Effector memory CD8-positive, alpha-beta T cell (primary cell): ENCODE results near the gene PAXX.

ENCODE experiments used
- ATAC-seq: fragments of 150-1000 bp; cut with Tn5 transposase; replicated peaks from 2 replicates; pipeline ENCODE4 v1.10.0; 2021; ENCODE audit warnings: mild to moderate bottlenecking, moderate library complexity
- DNase-seq, 3 experiments: peaks; one replicate each; pipeline ENCODE4 v3.0.0; 2021
- H3K27ac Mint-ChIP-seq, 2 donors: one replicate each; pipeline ENCODE4 v1.8.0; 2022; ENCODE audit warnings: mild to moderate bottlenecking in 2 of 2, mixed read lengths in 2 of 2, moderate library complexity in 2 of 2
- H3K27me3 Mint-ChIP-seq, 2 donors: one replicate each; pipeline ENCODE4 v1.8.0; 2022; ENCODE audit warnings: mixed read lengths in 2 of 2
- H3K36me3 Mint-ChIP-seq: one replicate; pipeline ENCODE4 v1.8.0; 2022; ENCODE audit warnings: mild to moderate bottlenecking, moderate library complexity, mixed read lengths; ENCODE audit not compliant: insufficient read depth
- H3K4me1 Mint-ChIP-seq, 2 donors: one replicate each; pipeline ENCODE4 v1.8.0; 2022; ENCODE audit warnings: low read depth in 2 of 2, mixed read lengths in 2 of 2
- H3K4me3 Mint-ChIP-seq, 2 donors: one replicate each; pipeline ENCODE4 v1.8.0; 2022; ENCODE audit warnings: mild to moderate bottlenecking in 2 of 2, mixed read lengths in 2 of 2, moderate library complexity in 2 of 2
- H3K9me3 Mint-ChIP-seq, 2 donors: one replicate each; pipeline ENCODE4 v1.8.0; 2022; ENCODE audit warnings: mixed read lengths in 2 of 2

The PAXX gene

DNA sequence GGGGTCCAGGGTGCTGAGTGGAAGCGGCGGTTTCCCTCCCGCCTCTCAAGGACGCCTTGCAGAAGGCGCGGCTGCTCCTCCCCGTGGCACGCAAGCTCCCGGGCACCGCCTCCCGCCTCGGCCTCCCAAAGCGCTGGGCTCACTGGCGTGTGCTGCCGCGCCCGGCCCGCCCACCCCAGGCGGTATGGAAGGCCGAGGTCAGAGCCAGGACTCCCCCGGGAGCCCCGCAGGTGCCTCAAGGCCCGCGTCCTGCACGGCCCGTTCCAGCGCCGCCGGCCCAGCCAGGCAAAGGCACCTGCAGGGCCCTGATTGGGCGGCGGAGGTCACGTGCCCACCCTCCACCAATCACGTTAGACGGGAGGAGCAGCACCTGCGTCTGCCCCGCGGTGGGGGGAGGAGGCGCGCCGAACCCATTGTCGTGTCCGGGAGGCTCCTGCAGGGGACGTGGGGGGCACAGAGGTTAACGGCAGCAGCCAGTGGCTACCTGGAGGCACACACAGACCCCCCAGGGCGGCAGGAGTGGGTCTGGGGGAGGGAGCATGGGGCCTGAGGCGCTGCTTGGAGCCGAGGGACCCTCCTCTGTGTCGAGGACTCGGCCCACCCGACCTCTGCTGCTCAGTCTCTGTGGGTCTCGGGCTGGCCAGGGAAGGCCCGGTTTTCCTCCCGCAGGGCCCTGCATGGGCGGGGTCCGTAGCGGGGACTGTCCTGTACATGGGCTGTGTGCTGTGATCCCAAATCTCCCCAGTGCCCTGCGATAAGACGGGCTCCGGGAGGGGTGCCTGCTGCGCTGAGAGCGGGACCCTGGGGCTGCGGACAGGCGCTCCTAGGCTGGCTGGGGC lies 42.2 kb upstream of the PAXX start:
- Mint-ChIP-seq H3K9me3 (no peaks in the 10 kb centered on the region), H3K27ac (peak overlapping the region; percentile 82), H3K4me1 (peaks cover 14 to 19% of the 10 kb centered on the region in 2 donors), H3K27me3 (no peaks in the 10 kb centered on the region), H3K4me3 (peak overlapping the region; percentile 83 to 85), H3K36me3 (peaks cover 6% of the 10 kb centered on the region)
- ATAC-seq (peak; percentile 96), DNase-seq (peak; percentile 95 to 97 (median 96))

DNA sequence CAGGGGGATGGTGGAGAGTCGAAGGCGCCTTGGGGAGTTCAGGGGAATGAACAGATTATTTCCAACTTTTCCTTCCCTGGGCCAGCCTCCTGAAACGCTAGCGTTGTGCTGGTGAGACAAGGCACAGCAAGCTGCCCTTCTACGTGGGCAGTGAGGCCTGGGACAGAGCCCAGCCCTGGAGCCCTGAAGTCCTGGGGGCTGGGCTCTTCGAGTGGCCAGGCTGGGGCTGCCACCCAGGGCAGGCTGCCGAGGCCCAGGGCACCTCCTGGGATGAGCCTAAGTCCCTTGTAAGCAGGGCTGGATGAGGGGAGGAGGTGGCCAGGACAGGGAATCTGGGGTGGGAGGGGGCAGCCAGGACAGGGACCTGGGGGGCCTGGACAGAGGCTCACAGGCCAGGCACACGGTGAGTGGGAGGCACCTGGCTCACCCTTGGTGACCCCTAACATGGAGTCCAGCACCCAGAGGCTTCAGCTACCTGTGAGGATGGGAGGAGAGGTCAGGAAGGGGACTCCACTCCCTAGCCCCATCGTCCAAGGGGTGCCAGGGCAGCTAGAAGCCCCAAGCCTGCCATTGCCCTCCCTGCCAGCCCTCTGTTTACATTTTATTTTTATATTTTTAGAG lies 41.5 kb upstream of the PAXX start:
- Mint-ChIP-seq H3K27ac (peak overlapping the region; percentile 82), H3K36me3 (peaks cover 5% of the 10 kb centered on the region), H3K9me3 (no peaks in the 10 kb centered on the region), H3K27me3 (no peaks in the 10 kb centered on the region), H3K4me1 (peaks cover 17 to 19% of the 10 kb centered on the region in 2 donors), H3K4me3 (peak overlapping the region; percentile 83 to 85)
- DNase-seq (no peak), ATAC-seq (no peak)

DNA sequence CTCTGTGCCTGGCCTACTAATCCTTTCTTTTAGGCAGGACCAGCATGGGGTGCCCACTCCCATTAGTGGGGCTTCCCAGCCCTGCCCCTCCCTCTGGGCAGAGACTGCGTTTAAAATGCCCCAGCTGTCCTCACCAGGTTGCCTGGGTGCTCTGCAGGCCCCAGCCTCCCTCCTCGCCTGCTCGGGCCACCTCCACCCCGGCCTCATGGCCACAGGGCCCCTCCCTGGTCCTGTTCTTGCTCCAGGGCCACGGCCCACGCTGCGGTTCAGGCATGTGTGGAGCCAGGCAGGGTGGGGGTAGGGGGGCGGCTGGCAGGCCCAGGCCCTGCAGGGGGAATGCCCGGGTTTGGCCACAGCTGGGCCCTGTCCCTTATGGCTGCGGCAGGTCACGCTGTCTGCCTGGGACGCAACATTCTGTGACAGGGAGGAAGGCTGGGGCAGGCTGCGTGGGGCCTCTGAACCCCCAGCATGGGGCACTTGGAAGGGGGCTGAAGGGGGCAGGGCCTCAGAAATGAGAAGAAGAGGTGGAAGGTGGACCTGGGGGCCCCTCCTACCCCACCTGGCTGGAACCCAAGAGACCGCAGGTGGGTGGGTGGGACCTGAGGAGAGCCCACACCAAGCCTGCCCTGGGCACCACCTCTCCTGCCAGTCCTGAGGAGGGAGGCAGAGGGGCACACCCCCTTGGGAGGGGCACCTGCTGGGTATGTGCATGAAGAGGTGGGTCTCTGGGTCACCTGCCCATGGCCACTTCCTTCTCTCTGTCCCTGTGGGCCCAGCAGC lies 40.5 kb upstream of the PAXX start, which contains the start of gene LCN12:
LCN12 (plus strand) TSS at position 733 of the 780 bp plus-strand sequence. CDS start 55 bp downstream, outside the sequence.
- Mint-ChIP-seq H3K4me3 (no peak within 1 kb of the TSS), H3K27ac (peak within 1 kb of the TSS in 1 of 2 donors; percentile 82), H3K4me1 (peaks cover 22 to 27% of the 10 kb centered on the region in 2 donors), H3K36me3 (peaks cover 5% of the 10 kb centered on the region), H3K9me3 (peaks cover 3 to 5% of the 10 kb centered on the region in 2 donors), H3K27me3 (no peaks in the 10 kb centered on the region)
- ATAC-seq (no peak), DNase-seq (no peak)

DNA sequence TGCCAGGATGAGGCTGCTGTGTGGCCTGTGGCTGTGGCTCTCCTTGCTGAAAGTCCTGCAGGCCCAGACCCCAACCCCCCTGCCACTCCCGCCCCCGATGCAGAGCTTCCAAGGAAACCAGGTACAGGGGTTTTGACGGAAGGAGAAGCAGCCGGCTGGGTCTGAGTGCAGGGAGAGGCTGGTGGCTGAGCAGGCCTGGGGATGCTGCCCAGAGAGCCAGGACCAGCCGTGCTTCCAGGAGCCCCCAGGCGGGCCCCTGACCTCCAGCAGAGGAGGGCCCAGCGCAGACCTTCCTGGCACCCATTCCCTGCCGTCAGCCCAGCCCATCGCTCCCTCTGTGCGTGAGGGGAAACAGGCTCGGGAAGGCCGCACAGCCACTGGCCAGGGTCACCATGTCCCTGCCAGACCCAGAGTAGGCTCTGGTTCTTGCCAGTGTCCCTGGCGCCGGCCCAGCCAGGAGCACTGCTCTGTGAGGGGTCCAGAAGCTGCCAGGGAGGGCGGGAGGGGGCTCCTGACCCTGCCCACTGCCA lies 39.8 kb upstream of the PAXX start:
- peaks cover 5% of the 10 kb centered on the region for H3K36me3 Mint-ChIP-seq
- H3K9me3 Mint-ChIP-seq, result peaks cover 4 to 8% of the 10 kb centered on the region in 2 donors
- H3K27ac Mint-ChIP-seq, result no peak overlapping the region
- H3K4me1 Mint-ChIP-seq, result peaks cover 20 to 24% of the 10 kb centered on the region in 2 donors
- H3K4me3 Mint-ChIP-seq, result no peak overlapping the region
- DNase-seq (no peak), ATAC-seq (no peak)
- H3K27me3 Mint-ChIP-seq, result no peaks in the 10 kb centered on the region

DNA sequence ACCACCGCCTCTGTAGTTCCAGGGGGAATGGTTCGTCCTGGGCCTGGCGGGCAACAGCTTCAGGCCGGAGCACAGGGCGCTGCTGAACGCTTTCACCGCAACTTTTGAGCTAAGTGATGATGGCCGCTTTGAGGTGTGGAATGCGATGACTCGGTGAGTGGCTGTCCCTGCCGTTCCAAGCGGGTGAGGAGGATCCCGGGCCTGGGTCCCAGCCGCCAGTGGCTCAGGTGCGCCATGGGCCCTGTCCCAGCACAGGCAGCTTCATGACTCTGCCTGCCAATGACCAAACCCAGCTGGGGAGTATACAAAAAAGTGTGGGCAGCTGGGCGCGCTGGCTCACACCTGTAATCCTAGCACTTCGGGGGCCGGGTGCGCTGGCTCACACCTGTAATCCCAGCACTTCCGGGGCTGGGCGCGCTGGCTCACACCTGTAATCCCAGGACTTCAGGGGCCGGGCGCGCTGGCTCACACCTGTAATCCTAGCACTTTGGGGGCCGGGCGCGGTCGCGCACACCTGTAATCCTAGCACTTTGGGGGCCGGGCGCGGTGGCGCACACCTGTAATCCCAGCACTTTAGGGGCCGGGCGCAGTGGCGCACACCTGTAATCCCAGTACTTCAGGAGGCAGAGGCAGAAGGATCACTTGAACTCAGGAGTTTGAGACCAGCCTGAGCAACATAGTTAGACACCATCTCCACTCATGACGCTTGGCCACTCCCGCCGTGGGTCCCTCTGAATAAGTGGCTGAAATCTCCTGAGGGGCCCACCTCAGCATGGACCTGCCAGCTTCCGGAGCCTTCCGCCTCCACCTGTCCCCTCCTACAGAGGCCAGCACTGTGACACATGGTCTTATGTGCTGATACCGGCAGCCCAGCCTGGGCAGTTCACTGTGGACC lies 39.1 kb upstream of the PAXX start:
- Mint-ChIP-seq H3K9me3 (peaks cover 4 to 8% of the 10 kb centered on the region in 2 donors), H3K27me3 (no peaks in the 10 kb centered on the region), H3K4me3 (no peak overlapping the region), H3K36me3 (peaks cover 5% of the 10 kb centered on the region), H3K27ac (no peak overlapping the region), H3K4me1 (peaks cover 26% of the 10 kb centered on the region in 2 donors)
- DNase-seq (no peak), ATAC-seq (no peak)

DNA sequence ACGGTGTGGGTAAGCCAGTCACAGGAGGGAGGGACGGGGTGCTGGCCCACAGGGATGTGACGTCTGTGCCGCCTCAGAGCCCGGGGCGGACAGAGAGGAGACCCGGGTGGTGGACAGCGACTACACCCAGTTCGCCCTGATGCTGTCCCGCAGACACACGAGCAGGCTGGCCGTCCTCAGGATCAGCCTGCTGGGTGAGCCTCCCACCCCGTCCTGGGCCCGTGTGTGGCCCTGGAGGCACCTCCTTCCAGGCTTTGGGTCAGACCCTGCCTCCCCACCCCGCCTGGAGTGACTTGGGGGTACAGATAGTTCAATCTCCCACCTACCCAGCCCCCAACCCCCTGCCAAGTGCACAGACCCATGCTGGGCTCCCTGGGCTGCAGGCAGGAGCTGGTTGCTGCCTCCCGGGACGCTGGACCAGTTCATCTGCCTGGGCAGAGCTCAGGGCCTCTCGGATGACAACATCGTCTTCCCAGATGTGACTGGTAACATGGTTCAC lies 38.4 kb upstream of the PAXX start:
- H3K27me3 Mint-ChIP-seq, result no peaks in the 10 kb centered on the region
- DNase-seq (no peak), ATAC-seq (no peak)
- H3K4me1 Mint-ChIP-seq, result peaks cover 23 to 30% of the 10 kb centered on the region in 2 donors
- H3K9me3 Mint-ChIP-seq, result peaks cover 4 to 8% of the 10 kb centered on the region in 2 donors
- H3K27ac Mint-ChIP-seq, result no peak overlapping the region
- no peaks in the 10 kb centered on the region for H3K36me3 Mint-ChIP-seq
- no peak overlapping the region for H3K4me3 Mint-ChIP-seq

DNA sequence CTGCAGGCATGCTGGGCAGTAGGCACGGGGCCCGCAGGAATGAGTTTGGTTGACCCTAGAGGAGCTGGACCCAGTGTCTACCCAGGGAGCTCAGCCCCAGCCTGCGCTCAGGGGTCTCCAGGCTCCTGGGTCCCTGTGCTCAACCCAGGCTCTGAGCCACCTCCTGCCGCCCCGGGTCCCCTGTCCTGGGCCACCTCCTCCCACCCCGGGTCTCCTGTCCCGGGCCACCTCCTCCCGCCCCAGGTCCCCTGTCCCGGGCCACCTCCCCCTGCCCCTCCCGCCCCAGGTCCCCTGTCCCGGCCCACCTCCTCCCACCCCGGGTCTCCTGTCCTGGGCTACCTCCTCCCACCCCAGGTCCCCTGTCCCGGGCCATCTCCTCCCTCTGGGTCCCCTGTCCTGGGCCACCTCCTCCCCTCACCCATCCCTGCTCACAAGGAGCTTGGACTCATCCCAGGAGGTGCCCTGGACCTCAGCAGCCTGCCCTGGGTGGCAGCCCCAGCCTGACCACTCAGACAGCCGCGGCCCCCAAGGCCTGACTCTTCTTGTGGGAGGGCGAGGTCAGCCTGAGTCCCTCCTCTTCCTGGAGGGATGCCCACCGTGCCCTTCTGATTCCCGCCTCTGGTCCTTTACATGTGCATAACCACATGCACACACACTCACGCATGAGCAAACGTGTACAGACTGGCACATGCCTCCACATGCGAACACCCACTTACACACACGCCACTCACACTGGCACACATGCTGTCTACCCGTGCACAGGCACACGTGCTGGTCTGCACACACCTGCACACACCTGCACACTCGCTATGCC lies 37.7 kb upstream of the PAXX start:
- ATAC-seq (no peak), DNase-seq (no peak)
- Mint-ChIP-seq H3K4me1 (peaks cover 26 to 35% of the 10 kb centered on the region in 2 donors), H3K9me3 (peaks cover 4 to 8% of the 10 kb centered on the region in 2 donors), H3K4me3 (no peak overlapping the region), H3K27me3 (no peaks in the 10 kb centered on the region), H3K36me3 (no peaks in the 10 kb centered on the region), H3K27ac (no peak overlapping the region)

DNA sequence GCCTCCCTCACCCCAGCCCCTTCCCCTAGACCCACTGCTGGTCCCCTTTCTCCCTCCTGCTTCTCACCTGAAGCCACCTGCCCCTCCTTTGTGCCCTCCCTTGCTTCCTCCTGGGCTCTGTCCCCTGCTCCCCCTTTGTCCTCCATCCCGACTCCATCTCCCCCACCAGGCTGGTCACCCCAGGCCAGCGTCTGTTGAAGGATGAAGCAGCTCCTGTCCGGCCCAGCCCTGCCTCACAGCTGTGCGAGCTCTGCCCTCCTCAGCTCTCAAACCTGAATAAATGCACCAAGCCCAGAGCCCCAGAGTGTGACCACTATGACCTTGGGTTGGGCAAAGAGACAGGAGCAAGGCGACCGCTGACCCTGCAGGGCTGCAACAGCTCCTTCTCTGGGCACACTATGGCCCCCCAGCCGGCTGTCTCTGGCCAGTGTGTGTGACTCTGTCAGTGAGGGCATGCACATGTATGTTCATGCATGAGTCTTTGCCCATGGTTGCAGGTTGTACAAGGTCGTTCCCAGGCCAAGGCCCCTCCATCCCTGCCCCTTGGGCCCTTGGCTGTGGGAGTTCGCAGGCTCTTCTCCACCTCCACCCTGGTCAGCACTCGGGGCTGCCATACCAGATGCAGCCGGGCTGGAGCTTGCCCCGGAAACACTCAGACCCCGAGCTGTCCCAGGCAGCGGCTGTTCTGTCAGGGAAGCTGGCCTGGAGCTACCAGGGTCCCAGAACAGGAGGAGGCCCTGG lies 36.9 kb upstream of the PAXX start:
- H3K9me3 Mint-ChIP-seq, result peaks cover 4 to 8% of the 10 kb centered on the region in 2 donors
- H3K36me3 Mint-ChIP-seq, result peaks cover 4% of the 10 kb centered on the region
- H3K27me3 Mint-ChIP-seq, result no peaks in the 10 kb centered on the region
- no peak overlapping the region for H3K4me3 Mint-ChIP-seq
- no peak for ATAC-seq
- peaks cover 28 to 37% of the 10 kb centered on the region in 2 donors for H3K4me1 Mint-ChIP-seq
- DNase-seq, result no peak
- H3K27ac Mint-ChIP-seq, result no peak overlapping the region

DNA sequence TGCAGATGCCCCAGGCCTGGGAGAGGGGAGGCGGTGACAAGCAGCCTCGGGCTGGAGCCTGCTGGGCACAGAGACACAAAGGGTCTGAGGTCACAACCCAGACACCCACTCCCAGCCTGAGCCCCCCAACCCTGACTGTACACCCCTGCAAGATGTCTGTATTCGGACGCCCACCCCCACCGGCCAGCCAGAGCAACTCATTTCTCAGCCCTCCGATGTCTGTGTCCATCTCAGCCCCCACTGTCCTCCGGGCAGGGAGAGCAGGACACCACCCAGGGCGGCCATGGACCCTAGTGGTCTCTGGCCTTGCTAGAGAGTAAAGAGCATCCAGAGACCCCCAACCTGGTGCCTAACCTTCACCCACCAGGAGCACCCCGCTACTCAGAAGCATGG lies 36.3 kb upstream of the PAXX start:
- Mint-ChIP-seq H3K4me1 (peaks cover 33 to 41% of the 10 kb centered on the region in 2 donors), H3K36me3 (peaks cover 5% of the 10 kb centered on the region)

DNA sequence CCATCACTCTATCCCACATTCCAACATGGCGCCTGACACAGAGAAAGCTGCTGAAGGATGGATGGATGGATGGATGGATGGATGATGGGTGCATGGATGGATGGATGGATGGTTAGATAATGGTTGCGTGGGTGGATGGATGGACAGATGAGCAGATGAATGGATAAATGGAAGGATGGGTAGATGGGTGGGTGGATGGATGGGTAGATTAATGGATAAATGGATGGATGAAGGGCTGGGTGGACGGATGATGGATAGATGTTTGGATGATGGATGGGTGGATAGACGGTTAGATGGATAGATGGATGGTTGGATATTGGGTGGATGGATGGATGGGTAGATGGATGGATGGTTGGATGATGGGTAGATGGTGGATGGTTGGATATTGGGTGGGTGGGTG lies 35.6 kb upstream of the PAXX start:
- no peaks in the 10 kb centered on the region for H3K27me3 Mint-ChIP-seq
- H3K9me3 Mint-ChIP-seq, result peaks cover 4 to 8% of the 10 kb centered on the region in 2 donors
- ATAC-seq, result no peak
- peak overlapping the region in 1 of 2 donors; percentile 80 for H3K27ac Mint-ChIP-seq
- no peak for DNase-seq
- H3K4me1 Mint-ChIP-seq, result peaks cover 34 to 42% of the 10 kb centered on the region in 2 donors
- H3K36me3 Mint-ChIP-seq, result peaks cover 5% of the 10 kb centered on the region
- H3K4me3 Mint-ChIP-seq, result peak overlapping the region; percentile 15 to 16

More for the DNA sequence above, 36.3 kb upstream of the PAXX start:
- peaks cover 4 to 8% of the 10 kb centered on the region in 2 donors for H3K9me3 Mint-ChIP-seq
- DNase-seq (no peak), ATAC-seq (no peak)
- H3K27me3 Mint-ChIP-seq, result no peaks in the 10 kb centered on the region
- no peak overlapping the region for H3K4me3 Mint-ChIP-seq
- H3K27ac Mint-ChIP-seq, result no peak overlapping the region

DNA sequence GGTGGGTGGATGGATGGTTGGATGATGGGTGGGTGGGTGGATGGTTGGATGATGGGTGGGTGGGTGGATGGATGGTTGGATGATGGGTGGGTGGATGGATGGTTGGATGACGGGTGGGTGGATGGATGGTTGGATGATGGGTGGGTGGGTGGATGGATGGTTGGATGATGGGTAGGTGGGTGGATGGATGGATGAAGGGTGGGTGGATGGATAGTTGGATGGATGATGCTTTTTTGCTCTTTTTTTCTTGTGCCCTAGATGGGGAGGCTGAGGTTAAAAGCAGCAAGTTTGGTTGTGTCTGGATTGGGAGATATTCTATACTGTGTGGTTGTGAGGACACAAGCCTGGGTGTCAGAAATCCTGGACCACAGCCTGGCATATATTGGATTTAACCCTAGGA lies 34.8 kb upstream of the PAXX start:
- no peaks in the 10 kb centered on the region for H3K27me3 Mint-ChIP-seq
- peaks cover 40 to 48% of the 10 kb centered on the region in 2 donors for H3K4me1 Mint-ChIP-seq
- H3K4me3 Mint-ChIP-seq, result no peak overlapping the region
- ATAC-seq (no peak), DNase-seq (no peak)
- peaks cover 5% of the 10 kb centered on the region for H3K36me3 Mint-ChIP-seq
- peak overlapping the region in 1 of 2 donors; percentile 93 for H3K27ac Mint-ChIP-seq
- H3K9me3 Mint-ChIP-seq, result peaks cover 4 to 8% of the 10 kb centered on the region in 2 donors
